H9 (cell line): ENCODE data around the gene MRPL17. TPM values are rescaled to one million over a fixed set of nuclear protein-coding genes. Genes with fewer than 3 reads are reported as not detected.

Experiments
- DNase-seq: peaks from one replicate; pipeline ENCODE4 v3.0.0-alpha.2; 2017
- H2AFZ ChIP-seq: one replicate; pipeline ENCODE4 v1.6.1; 2013; ENCODE audit warnings: mild to moderate bottlenecking, low read length, control low read depth, moderate library complexity
- H2AK5ac ChIP-seq: 2 replicates; pipeline ENCODE4 v1.6.1; 2013; ENCODE audit warnings: low read length, control low read depth, mixed read lengths; ENCODE audit not compliant: insufficient read length
- H2BK120ac ChIP-seq: one replicate; pipeline ENCODE4 v1.6.1; 2013; ENCODE audit warnings: low read depth, mild to moderate bottlenecking, low read length, control low read depth, inconsistent platforms; ENCODE audit not compliant: poor library complexity, severe bottlenecking
- H2BK12ac ChIP-seq: 2 replicates; pipeline ENCODE4 v1.6.1; 2013; ENCODE audit warnings: low read length, control low read depth, mixed read lengths, low read depth; ENCODE audit not compliant: insufficient read length
- H2BK15ac ChIP-seq: 2 replicates; pipeline ENCODE4 v1.6.1; 2013; ENCODE audit warnings: low read depth, low read length, control low read depth
- H2BK20ac ChIP-seq: one replicate; pipeline ENCODE4 v1.6.1; 2013; ENCODE audit warnings: low read depth, mild to moderate bottlenecking, low read length, control low read depth, inconsistent platforms; ENCODE audit not compliant: poor library complexity, severe bottlenecking
- H2BK5ac ChIP-seq: 2 replicates; pipeline ENCODE4 v1.6.1; 2013; ENCODE audit warnings: low read length, control low read depth, mixed read lengths; ENCODE audit not compliant: insufficient read length
- H3K14ac ChIP-seq: 2 replicates; pipeline ENCODE4 v1.6.1; 2013; ENCODE audit warnings: low read length, control low read depth; ENCODE audit not compliant: insufficient read depth
- H3K18ac ChIP-seq: 2 replicates; pipeline ENCODE4 v1.6.1; 2013; ENCODE audit warnings: low read depth, mild to moderate bottlenecking, mixed read lengths, low read length, control low read depth; ENCODE audit not compliant: insufficient read length
- H3K23ac ChIP-seq: 2 replicates; pipeline ENCODE4 v1.6.1; 2013; ENCODE audit warnings: low read length, control low read depth, mixed read lengths, low read depth; ENCODE audit not compliant: insufficient read length
- H3K23me2 ChIP-seq: 2 replicates; pipeline ENCODE4 v1.6.1; 2013; ENCODE audit warnings: low read depth, mild to moderate bottlenecking, mixed read lengths, low read length, control low read depth; ENCODE audit not compliant: insufficient read length, poor library complexity, severe bottlenecking
- H3K27ac ChIP-seq: 2 replicates; pipeline ENCODE4 v1.5.1; 2013; ENCODE audit warnings: low read length, control low read depth, mixed read lengths, low read depth; ENCODE audit not compliant: insufficient read length
- H3K27me3 ChIP-seq: 2 replicates; pipeline ENCODE4 v1.6.1; 2013; ENCODE audit warnings: low read length, control low read depth, inconsistent platforms; ENCODE audit not compliant: insufficient read depth
- H3K4ac ChIP-seq: 2 replicates; pipeline ENCODE4 v1.6.1; 2013; ENCODE audit warnings: low read depth, mild to moderate bottlenecking, control low read depth, inconsistent platforms, low read length, moderate library complexity
- H3K4me1 ChIP-seq: 2 replicates; pipeline ENCODE4 v1.6.1; 2013; ENCODE audit warnings: low read length, control low read depth, inconsistent platforms; ENCODE audit not compliant: insufficient read depth
- H3K4me2 ChIP-seq: 2 replicates; pipeline ENCODE4 v1.6.1; 2013; ENCODE audit warnings: low read length, control low read depth, mixed read lengths; ENCODE audit not compliant: insufficient read length, insufficient read depth
- H3K56ac ChIP-seq: 2 replicates; pipeline ENCODE4 v1.6.1; 2013; ENCODE audit warnings: low read depth, mild to moderate bottlenecking, mixed read lengths, low read length, control low read depth; ENCODE audit not compliant: insufficient read length
- H3K79me1 ChIP-seq: 2 replicates; pipeline ENCODE4 v1.6.1; 2013; ENCODE audit warnings: low read depth, mild to moderate bottlenecking, moderate library complexity, low read length, control low read depth, inconsistent platforms; ENCODE audit not compliant: insufficient read depth, poor library complexity, severe bottlenecking
- H3K79me2 ChIP-seq: 2 replicates; pipeline ENCODE4 v1.6.1; 2013; ENCODE audit warnings: low read length, control low read depth, inconsistent platforms; ENCODE audit not compliant: insufficient read depth
- H3K9ac ChIP-seq: 2 replicates; pipeline ENCODE4 v1.6.1; 2013; ENCODE audit warnings: low read length, control low read depth, mixed read lengths; ENCODE audit not compliant: insufficient read length; ENCODE audit errors: extremely low read depth
- H3K9me3 ChIP-seq: one replicate; pipeline ENCODE4 v1.6.1; 2013; ENCODE audit warnings: low read depth, low read length, inconsistent platforms; ENCODE audit not compliant: control insufficient read depth
- H3T11ph ChIP-seq: one replicate; pipeline ENCODE4 v1.6.1; 2013; ENCODE audit warnings: mild to moderate bottlenecking, low read length, control low read depth, inconsistent platforms
- H4K20me1 ChIP-seq: one replicate; pipeline ENCODE4 v1.6.1; 2013; ENCODE audit not compliant: control insufficient read depth, insufficient read length, insufficient read depth
- H4K5ac ChIP-seq: 2 replicates; pipeline ENCODE4 v1.6.1; 2013; ENCODE audit warnings: low read depth, mild to moderate bottlenecking, mixed read lengths, low read length, control low read depth; ENCODE audit not compliant: insufficient read length
- H4K8ac ChIP-seq: replicated peaks from 2 replicates; pipeline ENCODE4 v1.6.1; 2013; ENCODE audit warnings: low read length, control low read depth, mixed read lengths, low read depth; ENCODE audit not compliant: insufficient read length
- H4K91ac ChIP-seq: 2 replicates; pipeline ENCODE4 v1.6.1; 2013; ENCODE audit warnings: low read depth, mild to moderate bottlenecking, moderate library complexity, mixed read lengths, low read length, control low read depth; ENCODE audit not compliant: insufficient read length
- H3K27ac Mint-ChIP-seq, 3 experiments: 2 replicates in 2 of 3; 3 replicates in 1 of 3; pipeline ENCODE4 v1.8.0; 2020 to 2021; ENCODE audit warnings: mixed read lengths in 3 of 3, mild to moderate bottlenecking in 1 of 3, moderate library complexity in 1 of 3
- H3K27me3 Mint-ChIP-seq: 2 replicates; pipeline ENCODE4 v1.8.0; 2021; ENCODE audit warnings: low read depth, mild to moderate bottlenecking, moderate library complexity, mixed read lengths
- H3K36me3 Mint-ChIP-seq, 3 experiments: 2 replicates in 2 of 3; 3 replicates in 1 of 3; pipeline ENCODE4 v1.8.0; 2020 to 2021; ENCODE audit warnings: low read depth in 3 of 3, mixed read lengths in 3 of 3; ENCODE audit not compliant: insufficient read depth in 1 of 3
- H3K4me1 Mint-ChIP-seq, 2 experiments: 2 replicates each; pipeline ENCODE4 v1.8.0; 2020; ENCODE audit warnings: mixed read lengths in 2 of 2
- H3K4me3 Mint-ChIP-seq, 2 experiments: 2 replicates in 1 of 2; 3 replicates in 1 of 2; pipeline ENCODE4 v1.8.0; 2020 to 2021; ENCODE audit warnings: mild to moderate bottlenecking in 2 of 2, mixed read lengths in 2 of 2, moderate library complexity in 1 of 2
- H3K9me3 Mint-ChIP-seq, 2 experiments: 2 replicates in 1 of 2; 3 replicates in 1 of 2; pipeline ENCODE4 v1.8.0; 2020; ENCODE audit warnings: mild to moderate bottlenecking in 2 of 2, mixed read lengths in 2 of 2, moderate library complexity in 1 of 2
- WGBS: extraction: QIAGEN DNeasy Blood & Tissue Kit; methylation state at CpG from one replicate; pipeline ENCODE4 v1.1.7; 2013; ENCODE audit warnings: missing lambda C conversion rate, low lambda C conversion rate, mixed read lengths; ENCODE audit not compliant: insufficient read length; ENCODE audit errors: extremely low coverage; 5-methylcytosine and 5-hydroxymethylcytosine counted together
- total RNA-seq: library from RNA; stranded (reverse); gene quantifications from 2 replicates; pipeline ENCODE4 v1.2.1, GENCODE V29; 2021
- TF ChIP-seq, protein P1 (sequence below): fragments of 200-600 bp; sonication (generic); conservative IDR thresholded peaks from 3 replicates; pipeline ENCODE4 v1.8.0; 2021; ENCODE audit warnings: antibody characterized with exemption, mild to moderate bottlenecking

Gene MRPL17
- total RNA-seq, 1 experiment from 2014 or later, result 75.5 TPM

DNA sequence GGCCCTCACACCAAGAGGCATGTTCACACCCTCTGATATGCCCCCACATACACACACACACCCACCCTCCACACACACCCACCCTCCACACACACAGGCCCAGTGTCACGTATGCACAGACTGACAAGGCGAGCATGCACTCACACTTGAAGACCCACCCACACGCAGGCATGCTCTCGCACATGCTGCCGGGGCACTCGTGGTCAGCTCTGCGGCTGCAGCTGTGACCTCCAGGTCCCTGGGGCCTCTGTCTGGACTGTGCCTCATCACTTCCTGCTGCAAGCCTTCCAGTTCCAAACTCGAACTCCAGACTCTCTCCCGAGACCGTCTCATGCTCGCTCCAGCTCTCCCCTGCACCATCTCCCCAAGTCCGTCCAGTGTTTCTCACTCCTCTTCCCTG lies 37.1 kb downstream of the MRPL17 start:
- no peaks in the 10 kb centered on the region for H3K79me1 ChIP-seq
- no peak overlapping the region for H2BK15ac ChIP-seq
- Mint-ChIP-seq H3K9me3 (no peaks in the 10 kb centered on the region), H3K36me3 (no peaks in the 10 kb centered on the region), H3K27me3 (0 out of 2 replicates have a peak, but pooled peaks cover 2% of the 10 kb centered on the region), H3K4me3 (no peak overlapping the region), H3K27ac (no peak overlapping the region), H3K4me1 (no peaks in the 10 kb centered on the region)
- H4K8ac ChIP-seq, result no peak overlapping the region
- peaks cover 2% of the 10 kb centered on the region; the same call in 1 of the 2 replicates for H3K4me1 ChIP-seq
- no peak overlapping the region for H2BK120ac ChIP-seq
- no peaks in the 10 kb centered on the region for H3K23me2 ChIP-seq
- H3K4me2 ChIP-seq, result no peak overlapping the region
- no peak overlapping the region for H3K14ac ChIP-seq
- H3K27ac ChIP-seq, result no peak overlapping the region
- no peak overlapping the region for H2BK20ac ChIP-seq
- WGBS, result no CpG with 5 or more reads among the region's 12 CpGs
- H4K20me1 ChIP-seq, result no peaks in the 10 kb centered on the region
- H2BK12ac ChIP-seq, result no peak overlapping the region
- H2AK5ac ChIP-seq, result no peak overlapping the region
- no peaks in the 10 kb centered on the region for H3K9me3 ChIP-seq
- no peak overlapping the region for H3T11ph ChIP-seq
- H3K27me3 ChIP-seq, result no peaks in the 10 kb centered on the region
- no peak overlapping the region for H3K18ac ChIP-seq
- H3K4ac ChIP-seq, result no peak overlapping the region
- no peak overlapping the region for H2BK5ac ChIP-seq
- no peak for DNase-seq
- H3K9ac ChIP-seq, result no peak overlapping the region
- TF ChIP-seq, protein P1, sequence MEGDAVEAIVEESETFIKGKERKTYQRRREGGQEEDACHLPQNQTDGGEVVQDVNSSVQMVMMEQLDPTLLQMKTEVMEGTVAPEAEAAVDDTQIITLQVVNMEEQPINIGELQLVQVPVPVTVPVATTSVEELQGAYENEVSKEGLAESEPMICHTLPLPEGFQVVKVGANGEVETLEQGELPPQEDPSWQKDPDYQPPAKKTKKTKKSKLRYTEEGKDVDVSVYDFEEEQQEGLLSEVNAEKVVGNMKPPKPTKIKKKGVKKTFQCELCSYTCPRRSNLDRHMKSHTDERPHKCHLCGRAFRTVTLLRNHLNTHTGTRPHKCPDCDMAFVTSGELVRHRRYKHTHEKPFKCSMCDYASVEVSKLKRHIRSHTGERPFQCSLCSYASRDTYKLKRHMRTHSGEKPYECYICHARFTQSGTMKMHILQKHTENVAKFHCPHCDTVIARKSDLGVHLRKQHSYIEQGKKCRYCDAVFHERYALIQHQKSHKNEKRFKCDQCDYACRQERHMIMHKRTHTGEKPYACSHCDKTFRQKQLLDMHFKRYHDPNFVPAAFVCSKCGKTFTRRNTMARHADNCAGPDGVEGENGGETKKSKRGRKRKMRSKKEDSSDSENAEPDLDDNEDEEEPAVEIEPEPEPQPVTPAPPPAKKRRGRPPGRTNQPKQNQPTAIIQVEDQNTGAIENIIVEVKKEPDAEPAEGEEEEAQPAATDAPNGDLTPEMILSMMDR, result no peak
- no peak overlapping the region for H2AFZ ChIP-seq
- H4K5ac ChIP-seq, result no peak overlapping the region
- no peak overlapping the region for H3K56ac ChIP-seq
- H3K79me2 ChIP-seq, result no peaks in the 10 kb centered on the region
- no peak overlapping the region for H3K23ac ChIP-seq
- no peak overlapping the region for H4K91ac ChIP-seq
